ENCODE data around the gene KCNMA1.
"Not testable (repeated sequence)": the region's sequence is repeated elsewhere in the genome, so short reads cannot be mapped to it uniquely, and the experiment has no call there.

Gene KCNMA1

GRCh38 chr10:77529050-77529576 lies 108.5 kb downstream of the KCNMA1 start:
- no peak for DNase-seq

GRCh38 chr10:77527839-77528238 lies 109.8 kb downstream of the KCNMA1 start:
- DNase-seq: no peak

DNA sequence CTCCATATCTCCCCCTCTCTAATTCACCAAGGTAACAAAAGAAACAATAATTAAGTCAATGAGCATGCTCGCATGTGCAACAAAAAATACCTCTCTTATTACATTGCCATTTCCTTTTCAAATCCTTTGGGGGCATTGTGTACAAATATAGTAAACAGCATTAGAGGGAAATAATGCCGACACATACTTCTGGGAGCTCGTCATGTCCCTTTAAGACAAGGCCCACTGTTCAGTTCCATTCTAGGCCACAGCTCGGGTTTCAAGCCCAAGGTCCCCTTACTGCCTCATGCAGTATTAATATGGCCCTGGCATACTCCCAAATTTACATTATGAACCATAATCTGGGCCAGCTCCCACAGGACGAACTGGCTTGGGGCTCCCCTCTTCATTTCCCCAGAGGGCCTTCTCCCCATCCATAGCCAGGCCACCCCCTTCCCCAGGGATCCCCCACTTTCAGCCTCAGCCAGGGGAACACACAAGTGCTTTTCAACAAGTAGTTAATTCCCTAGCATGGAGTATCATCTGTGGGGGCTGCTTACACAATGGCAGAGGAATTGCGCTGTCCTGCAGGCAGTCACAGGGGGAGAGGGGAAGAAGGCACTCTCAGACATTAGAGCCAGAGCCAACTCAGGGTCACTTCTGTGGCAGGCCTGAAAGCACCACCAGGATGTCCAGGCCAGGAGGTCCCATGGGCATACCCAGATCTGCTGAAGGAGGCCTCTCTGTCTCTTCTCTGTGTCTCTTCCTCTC lies 110.6 kb downstream of the KCNMA1 start:
- DNase-seq: no peak

- no peak for DNase-seq
These were observed 113.3 kb downstream of the KCNMA1 start for GRCh38 chr10:77524281-77524711.

DNA sequence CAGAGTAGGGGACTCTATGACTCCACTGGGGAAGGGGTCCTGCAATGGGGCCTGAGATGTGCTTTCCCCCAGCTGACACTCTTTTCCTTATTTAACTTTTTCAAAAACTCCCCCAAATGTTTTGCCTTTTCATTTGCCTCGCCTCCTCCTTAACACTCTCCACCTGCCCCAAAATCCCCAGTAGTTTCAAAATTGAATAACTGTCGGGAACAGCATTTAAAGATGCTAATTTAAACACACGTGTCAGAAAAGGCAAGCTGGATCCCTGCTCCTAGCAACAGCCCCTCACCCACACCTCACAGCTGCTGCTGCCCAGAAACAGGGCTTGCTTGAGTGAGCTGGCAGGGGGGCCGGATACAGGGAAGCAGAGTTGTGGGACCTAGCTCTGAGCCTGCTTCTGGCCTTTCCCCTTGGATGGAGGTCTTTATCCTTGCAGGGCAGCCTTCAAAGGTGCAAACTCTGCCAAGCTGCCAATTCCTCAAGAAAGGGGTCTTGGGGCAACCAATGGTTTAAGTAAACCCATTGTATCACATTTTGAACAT lies 115.3 kb downstream of the KCNMA1 start:
- DNase-seq: no peak

DNA sequence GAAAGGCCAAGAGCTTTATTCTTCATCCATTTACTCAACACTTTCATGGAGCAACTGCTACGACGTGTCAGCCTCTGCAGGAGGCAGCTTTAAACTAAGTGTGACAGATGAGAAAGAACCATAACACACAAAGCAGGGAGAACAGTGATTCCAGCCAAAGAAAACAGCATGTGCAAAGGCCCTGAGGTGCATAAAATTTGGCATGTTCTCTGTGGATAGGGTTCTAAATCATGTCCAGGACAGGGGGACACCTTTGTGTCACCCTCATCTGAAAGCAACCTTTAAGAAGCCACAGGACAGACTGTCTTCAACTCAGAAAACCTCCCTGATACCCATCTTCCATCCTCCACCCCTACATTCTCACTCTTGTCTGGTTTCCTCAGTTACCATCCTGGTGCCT lies 116.6 kb downstream of the KCNMA1 start:
- no peak for DNase-seq

GRCh38 chr10:77520290-77520689 lies 117.3 kb downstream of the KCNMA1 start:
- no peak for DNase-seq

GRCh38 chr10:77519791-77520190 lies 117.8 kb downstream of the KCNMA1 start:
- not testable (repeated sequence) for DNase-seq

DNA sequence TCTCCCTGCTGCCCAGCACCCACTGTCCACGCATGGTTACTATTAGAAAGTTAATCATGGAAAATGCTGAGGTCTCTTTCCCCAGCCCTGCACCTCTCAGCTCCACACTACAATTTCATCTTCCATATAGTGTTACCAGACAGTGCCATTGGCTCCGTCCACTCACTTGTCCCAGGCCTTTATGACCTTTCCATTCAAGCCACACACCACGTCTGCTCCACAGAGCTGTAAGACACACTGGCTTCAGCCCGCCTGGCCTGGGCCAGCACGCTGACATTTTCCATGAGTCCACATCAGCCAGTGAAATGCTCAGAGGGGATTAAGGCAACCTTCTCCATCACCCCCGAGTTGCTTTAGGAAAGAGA lies 118.7 kb downstream of the KCNMA1 start:
- DNase-seq: no peak

DNA sequence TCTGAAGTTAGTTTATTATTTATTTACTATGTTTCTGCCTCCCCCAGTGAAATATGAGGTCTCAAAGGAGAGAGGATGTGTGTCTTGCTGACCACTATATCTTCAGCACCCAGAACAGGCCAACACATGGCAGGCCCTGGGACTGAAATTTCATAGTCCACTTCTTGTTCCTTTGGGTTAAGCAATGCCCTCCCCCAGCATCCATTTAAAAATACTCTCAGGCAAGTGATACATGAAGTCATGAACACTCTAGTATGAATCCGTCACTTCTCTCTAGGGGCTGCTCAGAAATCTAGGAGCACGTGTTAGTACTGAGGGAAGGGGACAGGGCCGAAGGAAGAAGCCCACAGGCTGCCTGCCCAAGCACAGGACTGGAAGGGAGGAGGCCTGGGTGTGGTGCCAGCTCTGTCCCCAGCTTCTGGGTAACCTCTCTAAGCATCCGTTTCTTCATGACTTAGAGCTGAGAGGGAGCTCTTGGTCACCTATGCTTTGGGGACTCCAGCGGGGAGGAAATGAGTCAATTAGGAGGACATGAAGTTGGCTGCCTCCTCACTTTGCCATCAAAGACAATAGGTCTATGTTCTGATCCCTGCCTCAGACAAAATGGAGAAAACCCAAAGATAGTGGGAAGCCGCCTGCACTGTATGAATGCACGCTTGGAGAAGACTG lies 119.2 kb downstream of the KCNMA1 start:
- no peak for DNase-seq

DNA sequence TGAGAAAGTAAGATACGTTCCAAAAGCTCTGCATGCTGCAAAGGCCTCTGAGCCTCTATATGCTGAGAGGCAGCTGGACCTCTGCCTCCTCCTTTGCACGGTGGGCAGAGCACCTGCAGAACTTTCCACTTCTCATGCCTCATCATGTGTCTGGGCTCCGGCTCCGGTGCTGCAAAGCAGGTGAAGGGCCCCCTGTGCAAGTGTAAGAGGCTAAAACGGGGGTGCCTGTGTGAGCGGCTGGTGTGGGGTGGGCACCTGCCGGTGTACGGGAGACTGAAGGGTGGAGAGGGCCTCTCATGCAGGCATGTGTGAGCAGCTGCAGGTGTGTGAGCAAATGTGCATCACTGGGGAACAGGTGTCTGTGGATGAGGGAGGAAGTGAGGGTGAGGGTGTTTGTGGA lies 121.0 kb downstream of the KCNMA1 start:
- no peak for DNase-seq

DNA sequence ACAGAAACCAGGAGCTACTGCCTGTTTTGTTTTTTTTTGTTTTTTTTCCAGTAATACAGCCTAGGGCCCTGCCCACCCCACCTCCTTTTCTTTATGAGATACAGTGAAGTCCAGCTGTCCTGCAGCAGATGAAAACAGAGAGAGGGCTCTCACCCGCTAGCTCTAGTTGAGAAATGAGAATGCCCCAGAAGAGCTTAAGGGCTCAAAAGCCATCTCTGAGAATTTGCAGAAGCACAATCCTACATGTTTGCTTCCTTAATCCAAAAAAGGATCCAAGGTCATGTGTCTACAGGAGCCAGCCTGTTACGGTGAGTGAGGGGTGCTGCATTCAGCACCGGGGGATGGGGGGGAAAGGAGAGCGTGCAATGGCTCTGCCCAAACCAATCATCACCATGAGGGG lies 122.7 kb downstream of the KCNMA1 start:
- no peak for DNase-seq

- no peak for DNase-seq
These were observed 123.8 kb downstream of the KCNMA1 start for GRCh38 chr10:77513781-77514331.

DNA sequence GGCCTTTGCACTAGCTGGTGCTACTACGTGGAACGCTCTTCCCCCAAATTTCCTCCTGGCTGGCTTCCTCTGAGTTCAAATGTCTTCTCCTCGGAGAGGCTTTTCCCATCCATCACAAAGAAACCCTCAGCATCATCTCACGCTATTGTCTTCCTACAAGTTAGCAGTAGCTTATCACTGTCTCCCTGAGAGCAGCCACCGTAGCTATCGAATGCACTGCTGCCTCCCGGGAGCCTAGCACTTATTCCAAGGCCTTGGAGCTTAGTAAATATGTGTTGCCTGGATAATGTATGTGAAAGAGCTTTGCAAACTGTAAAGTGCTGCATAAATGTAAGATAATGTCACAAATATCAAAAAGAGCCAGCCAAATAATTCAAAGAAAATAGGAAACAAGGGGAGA lies 124.4 kb downstream of the KCNMA1 start:
- DNase-seq: no peak

GRCh38 chr10:77512219-77512578 lies 125.4 kb downstream of the KCNMA1 start:
- no peak for DNase-seq

DNA sequence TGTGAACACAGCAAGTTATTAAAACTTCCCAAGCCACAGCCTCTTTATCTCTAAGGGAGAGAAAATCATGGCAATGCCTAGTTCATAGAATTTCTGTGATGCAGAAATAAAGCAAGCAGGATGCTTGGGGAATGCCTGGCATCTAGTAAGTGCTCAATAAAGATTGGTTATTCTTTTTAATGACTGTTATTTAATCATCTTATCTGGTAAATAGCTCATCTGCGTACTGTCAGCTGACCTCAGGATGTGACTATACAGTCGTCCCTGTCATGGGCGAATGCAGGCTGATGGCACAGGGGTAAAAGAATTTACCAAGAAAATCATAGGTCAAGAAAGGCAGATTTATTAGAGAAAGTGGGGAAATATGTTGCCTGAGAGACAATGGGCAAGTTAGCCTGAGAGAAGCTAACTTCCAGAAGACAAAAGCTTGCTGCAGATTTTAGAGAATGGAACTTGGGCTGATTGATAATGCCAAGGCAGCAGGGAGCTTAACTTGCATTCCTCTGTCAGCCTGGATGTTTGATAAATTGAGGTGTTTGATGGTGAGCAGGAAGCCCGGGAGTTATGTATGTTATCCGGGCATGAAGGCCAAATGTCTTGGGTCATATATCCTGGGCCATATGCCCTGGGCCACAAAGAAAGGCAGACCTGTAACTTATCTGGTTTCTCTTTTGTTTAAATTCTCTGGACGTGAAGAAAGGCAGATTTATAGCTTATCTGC lies 126.0 kb downstream of the KCNMA1 start:
- no peak for DNase-seq

- DNase-seq: no peak
These were observed 126.9 kb downstream of the KCNMA1 start for GRCh38 chr10:77510695-77511094.

GRCh38 chr10:77510294-77510693 lies 127.3 kb downstream of the KCNMA1 start:
- no peak for DNase-seq

DNA sequence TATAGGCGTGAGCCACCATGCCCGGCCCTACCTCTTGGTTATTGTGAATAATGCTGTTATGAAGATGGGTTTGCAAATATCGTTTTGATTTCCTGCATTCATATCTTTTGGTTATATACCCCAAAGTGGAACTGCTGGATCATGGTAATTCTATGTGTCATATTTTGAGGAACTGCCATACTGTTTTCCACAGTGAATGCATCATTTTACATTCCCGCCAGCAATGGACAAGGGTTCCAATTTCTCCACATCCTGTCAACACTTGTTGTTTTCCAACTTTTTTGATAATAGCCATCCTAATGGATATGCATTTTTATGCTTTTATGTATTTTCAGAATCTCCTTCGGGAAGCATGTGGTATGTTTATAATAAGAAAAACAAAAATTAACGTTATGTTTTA lies 128.2 kb downstream of the KCNMA1 start:
- DNase-seq: no peak

GRCh38 chr10:77507291-77507880 lies 130.2 kb downstream of the KCNMA1 start:
- no peak for DNase-seq

- no peak for DNase-seq
These were observed 130.9 kb downstream of the KCNMA1 start for GRCh38 chr10:77506517-77507200.

Measured in T-helper 2 cell (primary cell).